Measurements from ENCODE around the gene CD40LG.

GRCh38 chrX:136660896-136661295, 12.9 kb downstream of the CD40LG start:
- TF ChIP-seq, protein P1, sequence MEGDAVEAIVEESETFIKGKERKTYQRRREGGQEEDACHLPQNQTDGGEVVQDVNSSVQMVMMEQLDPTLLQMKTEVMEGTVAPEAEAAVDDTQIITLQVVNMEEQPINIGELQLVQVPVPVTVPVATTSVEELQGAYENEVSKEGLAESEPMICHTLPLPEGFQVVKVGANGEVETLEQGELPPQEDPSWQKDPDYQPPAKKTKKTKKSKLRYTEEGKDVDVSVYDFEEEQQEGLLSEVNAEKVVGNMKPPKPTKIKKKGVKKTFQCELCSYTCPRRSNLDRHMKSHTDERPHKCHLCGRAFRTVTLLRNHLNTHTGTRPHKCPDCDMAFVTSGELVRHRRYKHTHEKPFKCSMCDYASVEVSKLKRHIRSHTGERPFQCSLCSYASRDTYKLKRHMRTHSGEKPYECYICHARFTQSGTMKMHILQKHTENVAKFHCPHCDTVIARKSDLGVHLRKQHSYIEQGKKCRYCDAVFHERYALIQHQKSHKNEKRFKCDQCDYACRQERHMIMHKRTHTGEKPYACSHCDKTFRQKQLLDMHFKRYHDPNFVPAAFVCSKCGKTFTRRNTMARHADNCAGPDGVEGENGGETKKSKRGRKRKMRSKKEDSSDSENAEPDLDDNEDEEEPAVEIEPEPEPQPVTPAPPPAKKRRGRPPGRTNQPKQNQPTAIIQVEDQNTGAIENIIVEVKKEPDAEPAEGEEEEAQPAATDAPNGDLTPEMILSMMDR (conservative IDR thresholded peaks at IDR 0.05; ENCODE audit: low read length): no peak
- no peak for TF ChIP-seq EZH2phosphoT487 (IDR thresholded peaks at IDR 0.05; ENCODE audit: borderline replicate concordance, low read depth, low read length)

Measured in OCI-LY7 (cell line).